HepG2 (cell line): ENCODE measurements around the gene CEBPB. TPM values are rescaled to one million over a fixed set of nuclear protein-coding genes. Genes with fewer than 3 reads are reported as not detected.
A peak's percentile ranks its signal among the peaks of the same experiment; 100 is the strongest.

ENCODE experiments used
- ARHGAP35 ChIP-seq: sonication (generic); formaldehyde crosslinking; IDR thresholded peaks from 2 replicates; pipeline ENCODE4 v1.9.0; 2022; ENCODE audit warnings: mild to moderate bottlenecking, inconsistent platforms, moderate library complexity, missing genetic modification reagents, borderline replicate concordance
- EED ChIP-seq: sonication (generic); formaldehyde crosslinking; IDR thresholded peaks from 2 replicates; pipeline ENCODE4 v1.5.0; 2020; ENCODE audit warnings: mild to moderate bottlenecking, missing genetic modification reagents
- GABPB1 ChIP-seq: IDR thresholded peaks from 2 replicates; pipeline ENCODE4 v1.6.1; 2016; ENCODE audit warnings: mild to moderate bottlenecking, missing genetic modification reagents, moderate library complexity, missing compliant biosample characterization
- KLF11 ChIP-seq: IDR thresholded peaks from 2 replicates; pipeline ENCODE4 v1.6.1; 2016; ENCODE audit warnings: missing compliant biosample characterization
- KLF6 ChIP-seq: IDR thresholded peaks from 2 replicates; pipeline ENCODE4 v1.8.0; 2016; ENCODE audit warnings: missing biosample characterization, missing genetic modification reagents
- MEF2D ChIP-seq: sonication (generic); formaldehyde crosslinking; IDR thresholded peaks from 2 replicates; pipeline ENCODE4 v1.5.1; 2020; ENCODE audit warnings: mild to moderate bottlenecking, missing genetic modification reagents
- NKX3-1 ChIP-seq: sonication (generic); formaldehyde crosslinking; IDR thresholded peaks from 2 replicates; pipeline ENCODE4 v1.5.0; 2020; ENCODE audit warnings: missing genetic modification reagents
- NR2F2 ChIP-seq: IDR thresholded peaks from 2 replicates; pipeline ENCODE4 v1.6.1; 2012; ENCODE audit warnings: low read depth, inconsistent platforms, borderline replicate concordance
- NR2F6 ChIP-seq, 2 experiments: IDR thresholded peaks; 2 replicates each; pipeline ENCODE4 v1.6.1; 2016; ENCODE audit warnings: antibody characterized with exemption in 1 of 2, mild to moderate bottlenecking in 1 of 2
- POGZ ChIP-seq: sonication (generic); formaldehyde crosslinking; IDR thresholded peaks from 2 replicates; pipeline ENCODE4 v1.4.0; 2020; ENCODE audit warnings: mild to moderate bottlenecking, missing genetic modification reagents
- REPIN1 ChIP-seq: sonication (generic); formaldehyde crosslinking; IDR thresholded peaks from 2 replicates; pipeline ENCODE4 v1.8.0; 2022; ENCODE audit warnings: missing genetic modification reagents, low read depth, mild to moderate bottlenecking, borderline replicate concordance
- SALL2 ChIP-seq: sonication (generic); formaldehyde crosslinking; IDR thresholded peaks from 2 replicates; pipeline ENCODE4 v1.8.1; 2023; ENCODE audit warnings: mild to moderate bottlenecking, missing genetic modification reagents, inconsistent platforms
- SAP130 ChIP-seq: IDR thresholded peaks from 2 replicates; pipeline ENCODE4 v1.6.1; 2016; ENCODE audit warnings: low read depth
- SMC3 ChIP-seq: IDR thresholded peaks from 2 replicates; pipeline ENCODE4 v1.6.1; 2011; ENCODE audit warnings: low read length, improper control_type of control experiment
- TEAD3 ChIP-seq: optimal IDR thresholded peaks from 2 replicates; pipeline ENCODE3; 2016; ENCODE audit warnings: borderline replicate concordance
- ZKSCAN1 ChIP-seq: fragments of 150-350 bp; IDR thresholded peaks from 2 replicates; pipeline ENCODE4 v1.6.1; 2014; ENCODE audit warnings: low read length
- ZNF260 ChIP-seq: sonication (generic); formaldehyde crosslinking; IDR thresholded peaks from 2 replicates; pipeline ENCODE4 v1.4.0; 2020; ENCODE audit warnings: missing genetic modification reagents, low read depth, mild to moderate bottlenecking, borderline replicate concordance
- ZNF263 ChIP-seq: sonication (generic); formaldehyde crosslinking; IDR thresholded peaks from 2 replicates; pipeline ENCODE4 v1.4.0; 2020; ENCODE audit warnings: missing genetic modification reagents
- ZNF567 ChIP-seq: sonication (generic); formaldehyde crosslinking; IDR thresholded peaks from 2 replicates; pipeline ENCODE4 v1.8.1; 2023; ENCODE audit warnings: mild to moderate bottlenecking, missing genetic modification reagents, borderline replicate concordance
- ZNF782 ChIP-seq: sonication (generic); formaldehyde crosslinking; IDR thresholded peaks from 2 replicates; pipeline ENCODE4 v1.4.0; 2020; ENCODE audit warnings: missing genetic modification reagents, mild to moderate bottlenecking, borderline replicate concordance
- polyA plus RNA-seq, 8 experiments: library from polyadenylated mRNA; depleted of rRNA in 3 of 8; stranded (reverse) in 7 of 8; unstranded in 1 of 8; fragments of >200 nt; fragmentation: Illumina TruSeq in 4 of 8; extraction: Trizol in 4 of 8; gene quantifications; 2 replicates each; pipeline versions ENCODE4 v1.2.1 to v1.2.3, GENCODE V29; 2011 to 2016; ENCODE audit warnings: low read depth in 4 of 8, missing spikeins in 1 of 8, mixed read lengths in 1 of 8; ENCODE audit not compliant: insufficient read depth in 1 of 8
- total RNA-seq, 5 experiments: library from RNA; depleted of rRNA; stranded (reverse); fragments of >200 nt; fragmentation: Illumina TruSeq; extraction: Trizol; gene quantifications; 2 replicates each; pipeline ENCODE4 v1.2.3, GENCODE V29; 2016; ENCODE audit warnings: low read depth in 1 of 5
- TF ChIP-seq, protein P1 (sequence below): sonication (generic); formaldehyde crosslinking; IDR thresholded peaks from 2 replicates; pipeline ENCODE4 v1.4.0; 2020; ENCODE audit warnings: missing genetic modification reagents, borderline replicate concordance
- TF ChIP-seq, protein P2 (sequence below): sonication (generic); formaldehyde crosslinking; IDR thresholded peaks from 2 replicates; pipeline ENCODE4 v1.5.1; 2020; ENCODE audit warnings: missing genetic modification reagents, mild to moderate bottlenecking, borderline replicate concordance
- TF ChIP-seq, protein P3 (sequence below): IDR thresholded peaks from 2 replicates; pipeline ENCODE4 v1.6.1; 2012; ENCODE audit warnings: low read depth, low read length, improper control_type of control experiment

Gene CEBPB
- total and polyA plus RNA-seq, 2 of the 13 experiments (the other 11 are each of a cell fraction or from before 2014, with no cell fraction given): 18.5 to 28.2 TPM

DNA sequence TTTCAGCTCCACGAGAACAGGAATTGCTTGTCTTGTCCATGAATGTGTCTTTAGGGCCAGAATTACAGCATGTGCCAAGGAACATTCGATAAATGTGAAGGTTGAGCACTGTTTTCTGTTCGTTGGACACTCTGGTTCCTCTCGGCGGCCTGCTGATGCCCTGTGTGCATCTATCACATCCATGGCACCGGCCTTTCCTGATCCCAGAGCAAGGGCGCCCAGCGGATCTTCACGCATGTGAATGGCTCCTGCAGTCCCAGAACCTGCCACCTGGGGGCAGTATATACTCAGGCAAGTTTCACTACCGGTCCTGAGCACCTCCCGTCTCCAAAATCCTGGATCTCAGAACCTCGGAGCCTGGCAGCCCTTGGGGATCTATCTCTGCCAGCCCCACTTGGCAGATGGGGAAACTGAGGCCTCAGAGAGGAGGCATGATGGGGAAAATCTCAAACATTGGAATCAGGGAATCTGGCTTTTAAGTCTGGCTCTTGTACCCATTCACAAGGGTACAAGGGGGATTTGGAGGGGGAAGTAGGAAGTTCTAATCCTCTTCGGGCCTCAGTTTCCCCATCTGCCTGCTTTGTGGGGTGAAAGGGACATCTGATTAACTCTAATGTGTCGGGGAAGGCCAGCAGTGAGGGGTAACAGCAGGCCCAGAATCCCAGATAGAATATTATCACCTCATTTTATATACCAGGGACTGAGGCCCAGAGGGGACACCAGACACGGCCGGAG, 4.3 kb upstream of the CEBPB start (continued):
- TF ChIP-seq NR2F2: no peak
- no peak for TF ChIP-seq MEF2D (CRISPR knock-in tag)
- TF ChIP-seq ZNF263 (CRISPR knock-in tag): peak; percentile 78
- no peak; the same call in 1 of the 2 replicates for TF ChIP-seq EED (CRISPR knock-in tag)
- TF ChIP-seq NR2F6 (IDR thresholded peaks at IDR 0.05): no peak
- TF ChIP-seq NR2F6 (CRISPR knock-in tag; IDR thresholded peaks at IDR 0.05): 0 out of 2 replicates have a peak, but pooled peaks have one; percentile 29
- peak; percentile 68 for TF ChIP-seq SAP130 (CRISPR knock-in tag)
- no peak for TF ChIP-seq ZNF260 (CRISPR knock-in tag)
- TF ChIP-seq ZKSCAN1: peak; percentile 59; the same call in 1 of the 2 replicates
- TF ChIP-seq TEAD3 (CRISPR knock-in tag): peak; percentile 82
- peak; percentile 15; the same call in 1 of the 2 replicates for TF ChIP-seq ZNF782 (CRISPR knock-in tag)
- peak; percentile 42; the same call in 1 of the 2 replicates for TF ChIP-seq GABPB1 (CRISPR knock-in tag)
- TF ChIP-seq ARHGAP35 (CRISPR knock-in tag): 0 out of 2 replicates have a peak, but pooled peaks have one; percentile 71
- TF ChIP-seq, protein P1, sequence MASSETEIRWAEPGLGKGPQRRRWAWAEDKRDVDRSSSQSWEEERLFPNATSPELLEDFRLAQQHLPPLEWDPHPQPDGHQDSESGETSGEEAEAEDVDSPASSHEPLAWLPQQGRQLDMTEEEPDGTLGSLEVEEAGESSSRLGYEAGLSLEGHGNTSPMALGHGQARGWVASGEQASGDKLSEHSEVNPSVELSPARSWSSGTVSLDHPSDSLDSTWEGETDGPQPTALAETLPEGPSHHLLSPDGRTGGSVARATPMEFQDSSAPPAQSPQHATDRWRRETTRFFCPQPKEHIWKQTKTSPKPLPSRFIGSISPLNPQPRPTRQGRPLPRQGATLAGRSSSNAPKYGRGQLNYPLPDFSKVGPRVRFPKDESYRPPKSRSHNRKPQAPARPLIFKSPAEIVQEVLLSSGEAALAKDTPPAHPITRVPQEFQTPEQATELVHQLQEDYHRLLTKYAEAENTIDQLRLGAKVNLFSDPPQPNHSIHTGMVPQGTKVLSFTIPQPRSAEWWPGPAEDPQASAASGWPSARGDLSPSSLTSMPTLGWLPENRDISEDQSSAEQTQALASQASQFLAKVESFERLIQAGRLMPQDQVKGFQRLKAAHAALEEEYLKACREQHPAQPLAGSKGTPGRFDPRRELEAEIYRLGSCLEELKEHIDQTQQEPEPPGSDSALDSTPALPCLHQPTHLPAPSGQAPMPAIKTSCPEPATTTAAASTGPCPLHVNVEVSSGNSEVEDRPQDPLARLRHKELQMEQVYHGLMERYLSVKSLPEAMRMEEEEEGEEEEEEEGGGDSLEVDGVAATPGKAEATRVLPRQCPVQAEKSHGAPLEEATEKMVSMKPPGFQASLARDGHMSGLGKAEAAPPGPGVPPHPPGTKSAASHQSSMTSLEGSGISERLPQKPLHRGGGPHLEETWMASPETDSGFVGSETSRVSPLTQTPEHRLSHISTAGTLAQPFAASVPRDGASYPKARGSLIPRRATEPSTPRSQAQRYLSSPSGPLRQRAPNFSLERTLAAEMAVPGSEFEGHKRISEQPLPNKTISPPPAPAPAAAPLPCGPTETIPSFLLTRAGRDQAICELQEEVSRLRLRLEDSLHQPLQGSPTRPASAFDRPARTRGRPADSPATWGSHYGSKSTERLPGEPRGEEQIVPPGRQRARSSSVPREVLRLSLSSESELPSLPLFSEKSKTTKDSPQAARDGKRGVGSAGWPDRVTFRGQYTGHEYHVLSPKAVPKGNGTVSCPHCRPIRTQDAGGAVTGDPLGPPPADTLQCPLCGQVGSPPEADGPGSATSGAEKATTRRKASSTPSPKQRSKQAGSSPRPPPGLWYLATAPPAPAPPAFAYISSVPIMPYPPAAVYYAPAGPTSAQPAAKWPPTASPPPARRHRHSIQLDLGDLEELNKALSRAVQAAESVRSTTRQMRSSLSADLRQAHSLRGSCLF (CRISPR knock-in tag): peak; percentile 70; the same call in 1 of the 2 replicates
- TF ChIP-seq, protein P2, sequence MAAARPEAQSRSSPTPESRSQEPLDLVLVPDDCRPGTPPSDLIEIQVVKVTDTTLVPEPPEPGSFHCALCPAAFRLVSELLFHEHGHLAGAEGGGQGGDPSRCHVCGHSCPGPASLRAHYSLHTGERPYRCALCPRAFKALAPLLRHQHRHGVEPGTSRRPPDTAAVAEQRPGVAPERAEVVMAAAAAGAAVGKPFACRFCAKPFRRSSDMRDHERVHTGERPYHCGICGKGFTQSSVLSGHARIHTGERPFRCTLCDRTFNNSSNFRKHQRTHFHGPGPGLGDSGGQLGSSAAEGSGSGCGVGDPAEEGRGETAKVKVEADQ (CRISPR knock-in tag): peak; percentile 60; the same call in 1 of the 2 replicates
- TF ChIP-seq NKX3-1: peak; percentile 84; the same call in 1 of the 2 replicates
- TF ChIP-seq, protein P3, sequence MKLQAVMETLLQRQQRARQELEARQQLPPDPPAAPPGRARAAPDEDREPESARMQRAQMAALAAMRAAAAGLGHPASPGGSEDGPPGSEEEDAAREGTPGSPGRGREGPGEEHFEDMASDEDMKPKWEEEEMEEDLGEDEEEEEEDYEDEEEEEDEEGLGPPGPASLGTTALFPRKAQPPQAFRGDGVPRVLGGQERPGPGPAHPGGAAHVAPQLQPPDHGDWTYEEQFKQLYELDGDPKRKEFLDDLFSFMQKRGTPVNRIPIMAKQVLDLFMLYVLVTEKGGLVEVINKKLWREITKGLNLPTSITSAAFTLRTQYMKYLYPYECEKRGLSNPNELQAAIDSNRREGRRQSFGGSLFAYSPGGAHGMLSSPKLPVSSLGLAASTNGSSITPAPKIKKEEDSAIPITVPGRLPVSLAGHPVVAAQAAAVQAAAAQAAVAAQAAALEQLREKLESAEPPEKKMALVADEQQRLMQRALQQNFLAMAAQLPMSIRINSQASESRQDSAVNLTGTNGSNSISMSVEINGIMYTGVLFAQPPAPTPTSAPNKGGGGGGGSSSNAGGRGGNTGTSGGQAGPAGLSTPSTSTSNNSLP: peak; percentile 63; the same call in 1 of the 2 replicates
- TF ChIP-seq KLF6 (CRISPR knock-in tag): peak; percentile 72; the same call in 1 of the 2 replicates
- TF ChIP-seq SALL2: peak; percentile 79; the same call in 1 of the 2 replicates
- peak; percentile 17; the same call in 1 of the 2 replicates for TF ChIP-seq POGZ (CRISPR knock-in tag)
- peak; percentile 40; the same call in 1 of the 2 replicates for TF ChIP-seq REPIN1 (CRISPR knock-in tag)
- TF ChIP-seq SMC3: peak; percentile 99
- 0 out of 2 replicates have a peak, but pooled peaks have one; percentile 32 for TF ChIP-seq KLF11 (CRISPR knock-in tag)
- TF ChIP-seq ZNF567: peak; percentile 84; the same call in 1 of the 2 replicates
